ENCODE data around the gene CNDP2. TPM values are rescaled to one million over a fixed set of nuclear protein-coding genes. Genes with fewer than 3 reads are reported as not detected.

Gene CNDP2
- total RNA-seq, 1 donor from 2014 or later = 56.1 TPM

- H2AFZ ChIP-seq (replicated peaks) = peak overlapping the region; percentile 21
- no peak for TF ChIP-seq EZH2 (IDR thresholded peaks at IDR 0.05)
- TF ChIP-seq EZH2phosphoT487 (IDR thresholded peaks at IDR 0.05) = no peak
- TF ChIP-seq CTCF (IDR thresholded peaks at IDR 0.05) = no peak
- H3K27ac Mint-ChIP-seq = peak overlapping the region; percentile 61
These were observed 9.9 kb upstream of the CNDP2 start for GRCh38 chr18:74486119-74486849.

GRCh38 chr18:74488354-74488753 lies 7.8 kb upstream of the CNDP2 start:
- TF ChIP-seq CTCF (IDR thresholded peaks at IDR 0.05) (no peak), EZH2 (IDR thresholded peaks at IDR 0.05) (no peak), EZH2phosphoT487 (IDR thresholded peaks at IDR 0.05) (no peak)
- Histone ChIP-seq H3K79me2 (ENCODE audit: low read depth) (no peaks in the 10 kb centered on the region), H2AFZ (replicated peaks) (peak overlapping the region; percentile 46), H3F3A (ENCODE audit: low read depth) (no peaks in the 10 kb centered on the region), H3K27me3 (no peaks in the 10 kb centered on the region), H3K9me3 (ENCODE audit: low read depth) (no peaks in the 10 kb centered on the region), H3K4me2 (no peak overlapping the region), H3K4me3 (no peak overlapping the region), H3K4me1 (no peaks in the 10 kb centered on the region), H3K9ac (no peak overlapping the region), H3K27ac (no peak overlapping the region), H3K36me3 (no peaks in the 10 kb centered on the region), H4K20me1 (ENCODE audit: low read depth) (no peaks in the 10 kb centered on the region)
- peaks cover 7% of the 10 kb centered on the region for H3K27me3 Mint-ChIP-seq (ENCODE audit: insufficient read depth, low read depth)
- peaks cover 23% of the 10 kb centered on the region for H3K4me1 Mint-ChIP-seq
- H3K27ac Mint-ChIP-seq = peak overlapping the region; percentile 75
- no peak for DNase-seq (ENCODE audit: low spot score)
- H3K36me3 Mint-ChIP-seq = no peaks in the 10 kb centered on the region
- H3K9me3 Mint-ChIP-seq = no peaks in the 10 kb centered on the region
- no peak overlapping the region for H3K4me3 Mint-ChIP-seq

More at GRCh38 chr18:74486119-74486849, 9.9 kb upstream of the CNDP2 start:
- H3K27me3 Mint-ChIP-seq (ENCODE audit: insufficient read depth, low read depth) = peaks cover 7% of the 10 kb centered on the region
- Histone ChIP-seq H3F3A (ENCODE audit: low read depth) (no peaks in the 10 kb centered on the region), H3K27ac (no peak overlapping the region), H3K79me2 (ENCODE audit: low read depth) (no peaks in the 10 kb centered on the region), H3K9ac (no peak overlapping the region), H4K20me1 (ENCODE audit: low read depth) (no peaks in the 10 kb centered on the region), H3K4me2 (no peak overlapping the region), H3K36me3 (no peaks in the 10 kb centered on the region), H3K27me3 (no peaks in the 10 kb centered on the region), H3K9me3 (ENCODE audit: low read depth) (no peaks in the 10 kb centered on the region), H3K4me1 (no peaks in the 10 kb centered on the region), H3K4me3 (no peak overlapping the region)
- H3K9me3 Mint-ChIP-seq = no peaks in the 10 kb centered on the region
- no peaks in the 10 kb centered on the region for H3K36me3 Mint-ChIP-seq
- H3K4me3 Mint-ChIP-seq = no peak overlapping the region
- DNase-seq (ENCODE audit: low spot score) = no peak
- H3K4me1 Mint-ChIP-seq = peaks cover 23% of the 10 kb centered on the region

GRCh38 chr18:74488864-74489263 lies 7.3 kb upstream of the CNDP2 start:
- Mint-ChIP-seq H3K36me3 (no peaks in the 10 kb centered on the region), H3K27me3 (ENCODE audit: insufficient read depth, low read depth) (peaks cover 11% of the 10 kb centered on the region), H3K4me3 (no peak overlapping the region), H3K4me1 (peaks cover 26% of the 10 kb centered on the region), H3K9me3 (no peaks in the 10 kb centered on the region), H3K27ac (peak overlapping the region; percentile 75)
- no peak overlapping the region for H3K4me2 ChIP-seq
- H3K9me3 ChIP-seq (ENCODE audit: low read depth) = no peaks in the 10 kb centered on the region
- no peak overlapping the region for H3K4me3 ChIP-seq
- H3K27me3 ChIP-seq = no peaks in the 10 kb centered on the region
- no peaks in the 10 kb centered on the region for H4K20me1 ChIP-seq (ENCODE audit: low read depth)
- H3K79me2 ChIP-seq (ENCODE audit: low read depth) = no peaks in the 10 kb centered on the region
- no peak for DNase-seq (ENCODE audit: low spot score)
- H3K4me1 ChIP-seq = no peaks in the 10 kb centered on the region
- H3K9ac ChIP-seq = no peak overlapping the region
- H3F3A ChIP-seq (ENCODE audit: low read depth) = peaks cover 4% of the 10 kb centered on the region
- H3K27ac ChIP-seq = no peak overlapping the region
- no peaks in the 10 kb centered on the region for H3K36me3 ChIP-seq
- no peak for TF ChIP-seq EZH2 (IDR thresholded peaks at IDR 0.05)
- TF ChIP-seq EZH2phosphoT487 (IDR thresholded peaks at IDR 0.05) = no peak
- no peak for TF ChIP-seq CTCF (IDR thresholded peaks at IDR 0.05)
- H2AFZ ChIP-seq (replicated peaks) = peak overlapping the region; percentile 46

Measured in neural progenitor cell (in vitro differentiated cells).